Measurements from ENCODE around the gene RIT2. TPM values are rescaled to one million over a fixed set of nuclear protein-coding genes. Genes with fewer than 3 reads are reported as not detected.

Gene RIT2
- total RNA-seq, 1 donor from 2014 or later: not detected

DNA sequence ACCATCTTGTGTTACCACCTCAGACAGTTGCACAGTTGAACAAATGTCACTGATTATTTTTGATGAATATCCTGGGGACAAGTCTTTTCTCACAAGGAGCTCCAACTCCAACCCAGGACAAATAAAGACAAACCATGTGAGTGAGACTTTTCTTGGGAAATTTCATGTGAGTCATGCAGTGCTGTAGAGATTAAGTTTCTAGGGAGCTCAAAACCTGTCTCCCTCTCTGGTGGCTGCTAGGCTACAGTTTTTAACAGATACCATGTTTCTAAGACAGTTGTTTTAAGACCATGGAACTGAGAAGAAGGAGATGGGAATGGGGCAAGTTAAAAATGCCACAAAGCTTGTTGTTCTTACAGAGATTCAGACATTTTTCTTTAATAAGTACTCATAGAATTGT lies 255.5 kb downstream of the RIT2 start:
- no peaks in the 10 kb centered on the region for H3K4me1 Mint-ChIP-seq
- no peaks in the 10 kb centered on the region for H3K27me3 Mint-ChIP-seq
- intact Hi-C loops (cut with micrococcal nuclease): no loop called here
- no peak overlapping the region for H3K27ac Mint-ChIP-seq
- peaks cover 3% of the 10 kb centered on the region for H3K9me3 Mint-ChIP-seq
- DNase-seq: no peak
- H3K36me3 Mint-ChIP-seq (ENCODE audit: low read depth): no peaks in the 10 kb centered on the region
- no peak overlapping the region for H3K4me3 Mint-ChIP-seq

- Mint-ChIP-seq H3K4me3 (no peak overlapping the region), H3K27me3 (no peaks in the 10 kb centered on the region), H3K27ac (no peak overlapping the region), H3K36me3 (ENCODE audit: low read depth) (no peaks in the 10 kb centered on the region), H3K9me3 (peaks cover 3% of the 10 kb centered on the region), H3K4me1 (no peaks in the 10 kb centered on the region)
- no peak for DNase-seq
- intact Hi-C loops (cut with micrococcal nuclease): no loop called here
Measured at GRCh38 chr18:42854558-42854957, 260.9 kb downstream of the RIT2 start.

GRCh38 chr18:42850174-42851083 lies 265.1 kb downstream of the RIT2 start:
- intact Hi-C loops (cut with micrococcal nuclease): no loop called here
- Mint-ChIP-seq H3K36me3 (ENCODE audit: low read depth) (no peaks in the 10 kb centered on the region), H3K27me3 (no peaks in the 10 kb centered on the region), H3K9me3 (no peaks in the 10 kb centered on the region), H3K4me3 (no peak overlapping the region), H3K27ac (no peak overlapping the region), H3K4me1 (no peaks in the 10 kb centered on the region)
- no peak for DNase-seq

DNA sequence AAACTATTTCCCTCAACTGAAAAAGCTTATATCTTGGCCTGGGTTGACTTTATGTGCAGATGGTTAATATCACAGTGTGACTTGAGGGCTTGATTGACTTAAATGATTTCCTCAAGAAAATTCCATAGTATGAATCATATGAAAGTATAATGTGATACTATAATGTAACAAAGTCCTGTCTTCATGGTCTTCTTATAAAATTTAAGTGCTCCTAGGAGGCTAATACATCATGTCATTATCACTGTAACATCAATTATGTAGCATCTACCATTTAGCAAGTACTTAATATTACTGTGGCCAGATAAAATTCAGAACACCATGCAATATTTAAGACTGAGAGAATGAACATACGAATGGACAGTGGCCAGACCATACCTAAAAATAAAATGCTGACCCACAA lies 276.1 kb downstream of the RIT2 start:
- no peaks in the 10 kb centered on the region for H3K9me3 Mint-ChIP-seq
- no peak for DNase-seq
- intact Hi-C loops (cut with micrococcal nuclease): no loop called here
- H3K27me3 Mint-ChIP-seq: no peaks in the 10 kb centered on the region
- no peak overlapping the region for H3K27ac Mint-ChIP-seq
- no peak overlapping the region for H3K4me3 Mint-ChIP-seq
- H3K4me1 Mint-ChIP-seq: no peaks in the 10 kb centered on the region
- no peaks in the 10 kb centered on the region for H3K36me3 Mint-ChIP-seq (ENCODE audit: low read depth)

GRCh38 chr18:42838546-42839145 lies 276.8 kb downstream of the RIT2 start:
- DNase-seq: no peak
- intact Hi-C loops (cut with micrococcal nuclease): no loop called here
- no peaks in the 10 kb centered on the region for H3K36me3 Mint-ChIP-seq (ENCODE audit: low read depth)
- H3K4me3 Mint-ChIP-seq: no peak overlapping the region
- no peaks in the 10 kb centered on the region for H3K27me3 Mint-ChIP-seq
- H3K9me3 Mint-ChIP-seq: no peaks in the 10 kb centered on the region
- no peaks in the 10 kb centered on the region for H3K4me1 Mint-ChIP-seq
- no peak overlapping the region for H3K27ac Mint-ChIP-seq

GRCh38 chr18:42830936-42831335 lies 284.5 kb downstream of the RIT2 start:
- Mint-ChIP-seq H3K27ac (no peak overlapping the region), H3K4me3 (no peak overlapping the region), H3K36me3 (ENCODE audit: low read depth) (no peaks in the 10 kb centered on the region), H3K4me1 (no peaks in the 10 kb centered on the region), H3K27me3 (no peaks in the 10 kb centered on the region), H3K9me3 (peaks cover 5% of the 10 kb centered on the region)
- intact Hi-C loops (cut with micrococcal nuclease): no loop called here
- no peak for DNase-seq

GRCh38 chr18:42828881-42829280 lies 286.6 kb downstream of the RIT2 start:
- Mint-ChIP-seq H3K4me3 (no peak overlapping the region), H3K9me3 (peaks cover 5% of the 10 kb centered on the region), H3K27ac (no peak overlapping the region), H3K27me3 (no peaks in the 10 kb centered on the region), H3K36me3 (ENCODE audit: low read depth) (no peaks in the 10 kb centered on the region), H3K4me1 (no peaks in the 10 kb centered on the region)
- intact Hi-C loops (cut with micrococcal nuclease): no loop called here
- DNase-seq: no peak

DNA sequence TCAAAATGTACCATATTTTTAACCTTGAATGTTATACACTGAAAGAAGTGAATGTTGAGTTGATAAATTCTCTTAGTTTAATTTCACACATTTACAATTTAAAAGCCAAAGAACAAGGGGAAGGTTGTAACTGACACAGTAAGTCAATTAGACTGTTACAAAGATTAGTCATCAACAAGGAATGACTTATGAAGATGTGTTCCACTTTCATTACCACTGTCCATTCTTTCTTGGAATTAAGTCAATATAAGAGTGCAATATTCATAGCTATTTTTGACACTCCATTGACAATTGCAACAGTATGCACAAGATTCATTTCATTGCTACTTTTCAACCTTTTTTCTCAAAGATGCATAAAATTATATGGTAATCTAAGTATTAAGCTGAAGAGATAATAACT lies 291.3 kb downstream of the RIT2 start:
- Mint-ChIP-seq H3K9me3 (no peaks in the 10 kb centered on the region), H3K4me1 (no peaks in the 10 kb centered on the region), H3K27ac (no peak overlapping the region), H3K36me3 (ENCODE audit: low read depth) (no peaks in the 10 kb centered on the region), H3K27me3 (no peaks in the 10 kb centered on the region), H3K4me3 (no peak overlapping the region)
- DNase-seq: no peak
- intact Hi-C loops (cut with micrococcal nuclease): no loop called here

DNA sequence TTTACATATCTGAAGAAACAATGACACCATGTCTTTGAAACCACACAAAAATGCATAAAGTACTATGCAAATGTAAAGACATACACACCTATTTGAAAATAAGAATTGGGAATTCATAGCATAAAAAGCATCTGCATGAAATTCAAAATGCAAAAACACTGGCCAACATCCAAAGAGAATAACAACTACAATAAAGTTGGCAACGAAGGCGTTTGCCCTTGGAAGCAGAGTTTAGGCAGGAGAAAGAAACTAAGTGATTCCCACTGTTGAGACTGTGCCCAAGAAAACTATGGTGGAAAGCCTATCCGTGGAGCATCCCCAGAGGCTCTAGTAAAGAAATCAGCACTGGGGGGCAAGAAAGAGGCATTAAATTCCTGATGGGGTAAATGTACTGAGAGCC lies 292.8 kb downstream of the RIT2 start:
- no peak overlapping the region for H3K4me3 Mint-ChIP-seq
- H3K4me1 Mint-ChIP-seq: no peaks in the 10 kb centered on the region
- H3K27ac Mint-ChIP-seq: no peak overlapping the region
- no peak for DNase-seq
- intact Hi-C loops (cut with micrococcal nuclease): no loop called here
- no peaks in the 10 kb centered on the region for H3K9me3 Mint-ChIP-seq
- no peaks in the 10 kb centered on the region for H3K36me3 Mint-ChIP-seq (ENCODE audit: low read depth)
- H3K27me3 Mint-ChIP-seq: no peaks in the 10 kb centered on the region

- H3K4me3 Mint-ChIP-seq: no peak overlapping the region
- no peaks in the 10 kb centered on the region for H3K27me3 Mint-ChIP-seq
- no peak overlapping the region for H3K27ac Mint-ChIP-seq
- H3K4me1 Mint-ChIP-seq: no peaks in the 10 kb centered on the region
- no peaks in the 10 kb centered on the region for H3K36me3 Mint-ChIP-seq (ENCODE audit: low read depth)
- intact Hi-C loops (cut with micrococcal nuclease): no loop called here
- H3K9me3 Mint-ChIP-seq: peaks cover 3% of the 10 kb centered on the region
- no peak for DNase-seq
Measured at GRCh38 chr18:42821492-42821891, 294.0 kb downstream of the RIT2 start.

DNA sequence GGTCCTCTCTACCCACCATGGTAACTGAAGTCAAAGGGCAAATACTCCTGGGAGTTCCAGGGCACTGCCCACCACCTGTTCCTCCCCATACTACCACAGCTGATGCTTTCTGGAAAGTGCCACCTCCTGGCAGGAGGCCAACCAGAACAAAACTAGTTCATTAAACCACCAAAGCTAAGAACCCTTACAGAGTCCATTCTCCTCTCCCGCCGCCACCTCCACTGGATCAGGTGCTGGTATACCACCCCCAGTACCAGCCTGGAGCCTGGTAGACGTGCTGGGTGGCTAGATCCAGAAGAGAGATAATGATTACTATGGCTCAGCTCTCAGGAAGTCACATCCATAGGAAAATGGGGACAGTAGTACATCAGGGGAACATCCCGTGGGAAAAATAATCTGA lies 300.9 kb downstream of the RIT2 start:
- no peak for DNase-seq
- Mint-ChIP-seq H3K4me3 (no peak overlapping the region), H3K36me3 (ENCODE audit: low read depth) (no peaks in the 10 kb centered on the region), H3K4me1 (no peaks in the 10 kb centered on the region), H3K27ac (no peak overlapping the region), H3K27me3 (no peaks in the 10 kb centered on the region), H3K9me3 (peaks cover 3% of the 10 kb centered on the region)
- intact Hi-C loops (cut with micrococcal nuclease): no loop called here

DNA sequence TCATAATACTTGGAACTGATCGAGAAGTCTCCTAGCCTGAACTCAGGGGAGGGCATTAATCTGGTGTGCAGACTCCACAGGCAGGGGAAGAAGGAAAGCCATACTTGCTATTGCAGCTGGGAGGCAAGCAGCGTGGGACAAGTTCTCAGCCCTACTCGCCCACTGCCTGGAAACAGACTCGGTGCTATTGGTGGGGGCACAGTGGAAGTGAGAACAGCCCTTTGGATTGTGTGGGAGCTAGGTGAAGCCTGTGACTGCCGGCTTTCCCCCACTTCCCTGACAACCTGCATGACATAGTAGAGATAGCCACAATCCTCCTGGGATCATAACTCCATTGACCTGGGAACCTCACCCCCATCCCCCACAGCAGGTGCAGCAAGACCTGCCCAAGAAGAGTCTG lies 301.3 kb downstream of the RIT2 start:
- peaks cover 3% of the 10 kb centered on the region for H3K9me3 Mint-ChIP-seq
- intact Hi-C loops (cut with micrococcal nuclease): no loop called here
- H3K36me3 Mint-ChIP-seq (ENCODE audit: low read depth): no peaks in the 10 kb centered on the region
- no peaks in the 10 kb centered on the region for H3K27me3 Mint-ChIP-seq
- no peak overlapping the region for H3K27ac Mint-ChIP-seq
- DNase-seq: no peak
- H3K4me3 Mint-ChIP-seq: no peak overlapping the region
- no peaks in the 10 kb centered on the region for H3K4me1 Mint-ChIP-seq

DNA sequence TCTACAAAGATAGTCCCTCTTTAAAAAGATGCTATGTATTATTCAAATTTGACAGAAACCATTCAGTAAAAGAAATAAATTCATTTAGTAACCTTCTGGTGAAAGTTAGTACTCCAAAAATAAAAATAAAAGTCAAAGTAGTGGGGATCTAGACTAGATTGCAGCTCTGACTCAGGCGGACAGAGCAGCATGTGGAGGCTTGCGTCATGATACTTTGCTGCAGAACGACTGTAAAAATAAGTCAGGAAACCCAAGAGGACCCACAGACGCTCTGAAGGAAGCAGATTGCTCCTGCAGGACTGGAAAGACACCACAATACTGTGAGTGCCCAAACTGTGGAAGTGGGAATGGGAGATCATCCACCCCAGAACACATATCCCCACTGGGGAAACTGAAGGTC lies 301.9 kb downstream of the RIT2 start:
- H3K4me3 Mint-ChIP-seq: no peak overlapping the region
- H3K27me3 Mint-ChIP-seq: no peaks in the 10 kb centered on the region
- no peak overlapping the region for H3K27ac Mint-ChIP-seq
- intact Hi-C loops (cut with micrococcal nuclease): no loop called here
- H3K9me3 Mint-ChIP-seq: peaks cover 3% of the 10 kb centered on the region
- no peaks in the 10 kb centered on the region for H3K4me1 Mint-ChIP-seq
- H3K36me3 Mint-ChIP-seq (ENCODE audit: low read depth): no peaks in the 10 kb centered on the region
- no peak for DNase-seq

DNA sequence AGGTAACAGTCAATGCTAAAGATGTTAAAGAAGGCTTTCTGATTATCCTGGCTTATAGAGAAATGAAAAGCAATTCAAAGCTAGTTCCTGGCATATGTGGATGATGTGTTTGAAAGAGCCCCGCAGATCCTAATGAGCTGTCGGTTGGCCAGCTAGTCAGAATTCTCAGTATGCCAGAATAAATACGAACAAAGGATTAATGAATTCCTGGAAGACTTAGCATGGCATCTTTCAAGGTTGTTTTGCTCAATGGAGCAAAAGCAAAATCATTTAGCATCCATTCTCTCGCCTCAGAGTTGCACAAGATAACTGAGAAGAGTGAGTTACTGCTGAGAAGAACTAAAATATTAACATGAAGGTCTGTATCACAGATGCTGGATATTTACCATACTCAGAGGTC lies 307.6 kb downstream of the RIT2 start:
- no peak for DNase-seq
- H3K4me1 Mint-ChIP-seq: no peaks in the 10 kb centered on the region
- intact Hi-C loops (cut with micrococcal nuclease): no loop called here
- no peaks in the 10 kb centered on the region for H3K9me3 Mint-ChIP-seq
- no peak overlapping the region for H3K27ac Mint-ChIP-seq
- no peaks in the 10 kb centered on the region for H3K36me3 Mint-ChIP-seq (ENCODE audit: low read depth)
- no peak overlapping the region for H3K4me3 Mint-ChIP-seq
- no peaks in the 10 kb centered on the region for H3K27me3 Mint-ChIP-seq

DNA sequence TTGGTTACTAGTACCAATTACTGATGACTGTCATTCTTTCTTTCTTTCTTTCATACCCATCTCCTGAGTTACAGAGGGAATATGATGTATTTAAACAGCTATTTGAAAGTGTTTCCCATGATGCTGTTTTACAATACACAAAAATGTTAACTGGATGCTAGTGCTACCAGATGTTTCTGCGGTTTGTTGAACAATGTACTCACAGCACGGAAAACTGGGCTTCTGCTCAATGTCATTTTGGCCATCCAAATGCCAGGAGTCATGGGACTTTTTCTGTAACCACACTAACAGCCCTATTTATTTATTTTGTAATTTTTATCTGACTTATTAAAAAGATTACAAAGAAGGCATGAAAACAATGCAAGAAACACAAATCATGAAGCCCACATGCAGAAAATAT lies 313.8 kb downstream of the RIT2 start:
- intact Hi-C loops (cut with micrococcal nuclease): no loop called here
- no peaks in the 10 kb centered on the region for H3K27me3 Mint-ChIP-seq
- H3K27ac Mint-ChIP-seq: no peak overlapping the region
- H3K36me3 Mint-ChIP-seq (ENCODE audit: low read depth): no peaks in the 10 kb centered on the region
- DNase-seq: no peak
- no peaks in the 10 kb centered on the region for H3K9me3 Mint-ChIP-seq
- no peak overlapping the region for H3K4me3 Mint-ChIP-seq
- no peaks in the 10 kb centered on the region for H3K4me1 Mint-ChIP-seq

All from activated CD4-positive, alpha-beta T cell treated with anti-CD3 and anti-CD28 coated beads, Interleukin-2, amount 10 ng/mL, durations not matched to agents 24 days and 14 days (primary cell).